Measurements from ENCODE around the gene LRRC52. TPM values are rescaled to one million over a fixed set of nuclear protein-coding genes. Genes with fewer than 3 reads are reported as not detected.

LRRC52 gene
- total RNA-seq, 1 donor from 2014 or later: 0.87 TPM

GRCh38 chr1:165512816-165513215 lies 31.0 kb upstream of the LRRC52 start:
- DNase-seq: no peak
- Histone ChIP-seq H3K4me3 (no peak overlapping the region), H3K4me1 (no peaks in the 10 kb centered on the region), H3K36me3 (no peaks in the 10 kb centered on the region), H3K27ac (no peak overlapping the region), H3K9me3 (no peaks in the 10 kb centered on the region), H3K27me3 (no peaks in the 10 kb centered on the region)
- intact Hi-C loops (cut with DNase I): no loop called here
- no peak for TF ChIP-seq CTCF (IDR thresholded peaks at IDR 0.05)
- no peak for ATAC-seq

GRCh38 chr1:165516469-165516868 lies 27.3 kb upstream of the LRRC52 start:
- no peak for DNase-seq
- ATAC-seq: no peak

GRCh38 chr1:165520646-165521045 lies 23.2 kb upstream of the LRRC52 start:
- intact Hi-C loops (cut with DNase I): no loop called here
- Histone ChIP-seq H3K4me3 (no peak overlapping the region), H3K4me1 (no peaks in the 10 kb centered on the region), H3K27ac (no peak overlapping the region), H3K36me3 (no peaks in the 10 kb centered on the region), H3K27me3 (no peaks in the 10 kb centered on the region), H3K9me3 (no peaks in the 10 kb centered on the region)
- TF ChIP-seq CTCF (IDR thresholded peaks at IDR 0.05): no peak
- DNase-seq (no peak), ATAC-seq (no peak)

More at GRCh38 chr1:165516469-165516868, 27.3 kb upstream of the LRRC52 start:
- Histone ChIP-seq H3K27me3 (no peaks in the 10 kb centered on the region), H3K4me1 (no peaks in the 10 kb centered on the region), H3K9me3 (no peaks in the 10 kb centered on the region), H3K4me3 (no peak overlapping the region), H3K36me3 (no peaks in the 10 kb centered on the region), H3K27ac (no peak overlapping the region)
- intact Hi-C loops (cut with DNase I): no loop called here
- no peak for TF ChIP-seq CTCF (IDR thresholded peaks at IDR 0.05)

GRCh38 chr1:165524639-165525285 lies 19.0 kb upstream of the LRRC52 start:
- H3K36me3 ChIP-seq: no peaks in the 10 kb centered on the region
- H3K27ac ChIP-seq: no peak overlapping the region
- ATAC-seq (no peak), DNase-seq (no peak)
- no peak for TF ChIP-seq CTCF (IDR thresholded peaks at IDR 0.05)
- H3K4me1 ChIP-seq: no peaks in the 10 kb centered on the region
- H3K4me3 ChIP-seq: no peak overlapping the region
- no peaks in the 10 kb centered on the region for H3K9me3 ChIP-seq
- no peaks in the 10 kb centered on the region for H3K27me3 ChIP-seq
- intact Hi-C loops (cut with DNase I): no loop called here

GRCh38 chr1:165525708-165526107 lies 18.1 kb upstream of the LRRC52 start:
- Histone ChIP-seq H3K36me3 (no peaks in the 10 kb centered on the region), H3K4me1 (no peaks in the 10 kb centered on the region), H3K9me3 (no peaks in the 10 kb centered on the region), H3K27ac (no peak overlapping the region), H3K27me3 (no peaks in the 10 kb centered on the region), H3K4me3 (no peak overlapping the region)
- no peak for TF ChIP-seq CTCF (IDR thresholded peaks at IDR 0.05)
- DNase-seq (no peak), ATAC-seq (no peak)
- intact Hi-C loops (cut with DNase I): no loop called here

All from upper lobe of right lung (tissue), 1 donor.